ENCODE data around the gene KDM3B. TPM values are rescaled to one million over a fixed set of nuclear protein-coding genes. Genes with fewer than 3 reads are reported as not detected.
A peak's percentile ranks its signal among the peaks of the same experiment; 100 is the strongest.

KDM3B gene
- total and polyA plus RNA-seq, 9 donors, result 38.8 to 79.0 (median 70.1) TPM

- no peak for DNase-seq
- intact Hi-C loops (cut with DNase I), result no loop called here
- WGBS, 3 donors, result 75 to 78% (median 77%) methylated on average over 11 of the region's 11 CpGs
- no peak overlapping the region for H3K27ac ChIP-seq
- no peaks in the 10 kb centered on the region for H3K36me3 ChIP-seq
- peaks cover 3% of the 10 kb centered on the region for H3K4me1 ChIP-seq (ENCODE audit: insufficient read depth)
- H3K27me3 ChIP-seq, result no peaks in the 10 kb centered on the region
- TF ChIP-seq EP300 (IDR thresholded peaks at IDR 0.05) (no peak), POLR2A (IDR thresholded peaks at IDR 0.05) (no peak), CTCF (IDR thresholded peaks at IDR 0.05) (no peak)
- no peak overlapping the region for H3K4me3 ChIP-seq
- no peaks in the 10 kb centered on the region for H3K9me3 ChIP-seq
These were observed 102.9 kb downstream of the KDM3B start for GRCh38 chr5:138455232-138455930.

- no peak for DNase-seq
- Histone ChIP-seq H3K4me1 (ENCODE audit: insufficient read depth) (peaks cover 3% of the 10 kb centered on the region), H3K9me3 (no peaks in the 10 kb centered on the region), H3K27me3 (no peaks in the 10 kb centered on the region), H3K27ac (peak overlapping the region in 1 of 2 donors; percentile 22), H3K4me3 (no peak overlapping the region), H3K36me3 (no peaks in the 10 kb centered on the region)
- TF ChIP-seq POLR2A (IDR thresholded peaks at IDR 0.05), result no peak
- no peak for TF ChIP-seq CTCF (IDR thresholded peaks at IDR 0.05)
- TF ChIP-seq EP300 (IDR thresholded peaks at IDR 0.05), result no peak
- intact Hi-C loops (cut with DNase I), result no loop called here
- WGBS, 3 donors, result 68 to 73% (median 71%) methylated on average over 12 of the region's 12 CpGs
These were observed 105.2 kb downstream of the KDM3B start for GRCh38 chr5:138457531-138458275.

- Histone ChIP-seq H3K4me3 (no peak overlapping the region), H3K9me3 (no peaks in the 10 kb centered on the region), H3K27me3 (no peaks in the 10 kb centered on the region), H3K4me1 (ENCODE audit: insufficient read depth) (peaks cover 3% of the 10 kb centered on the region), H3K36me3 (no peaks in the 10 kb centered on the region), H3K27ac (peak overlapping the region in 1 of 2 donors; percentile 12)
- peak in 2 of 5 donors; percentile 39 to 41 for DNase-seq
- WGBS, 3 donors, result 14 to 18% (median 17%) methylated on average over 11 of the region's 11 CpGs
- intact Hi-C loops (cut with DNase I), result no loop called here
- TF ChIP-seq EP300 (IDR thresholded peaks at IDR 0.05), result no peak
- no peak for TF ChIP-seq CTCF (IDR thresholded peaks at IDR 0.05)
- no peak for TF ChIP-seq POLR2A (IDR thresholded peaks at IDR 0.05)
These were observed 105.9 kb downstream of the KDM3B start for GRCh38 chr5:138458384-138458783.

GRCh38 chr5:138458856-138459255 is 106.4 kb downstream of the KDM3B start:
- Histone ChIP-seq H3K27ac (peak overlapping the region in 1 of 2 donors; percentile 12), H3K4me1 (ENCODE audit: insufficient read depth) (peaks cover 3% of the 10 kb centered on the region), H3K4me3 (no peak overlapping the region), H3K9me3 (no peaks in the 10 kb centered on the region), H3K36me3 (no peaks in the 10 kb centered on the region), H3K27me3 (no peaks in the 10 kb centered on the region)
- TF ChIP-seq POLR2A (IDR thresholded peaks at IDR 0.05), result no peak
- TF ChIP-seq CTCF (IDR thresholded peaks at IDR 0.05), result no peak
- no peak for TF ChIP-seq EP300 (IDR thresholded peaks at IDR 0.05)
- peak in 1 of 5 donors; percentile 32 for DNase-seq
- intact Hi-C loops (cut with DNase I), result no loop called here
- 72 to 77% (median 73%) methylated on average over 9 of the region's 9 CpGs for WGBS, 3 donors

Measured in ovary (tissue), 9 donors.